ENCODE results near the gene FAM174C. TPM values are rescaled to one million over a fixed set of nuclear protein-coding genes. Genes with fewer than 3 reads are reported as not detected.

Gene FAM174C
- total RNA-seq, 2 experiments from 2014 or later: 74.8 to 76.1 TPM

GRCh38 chr19:1232652-1233072 is 42.7 kb upstream of the FAM174C start:
- Mint-ChIP-seq H3K4me1 (ENCODE audit: low read depth) (no peaks in the 10 kb centered on the region), H3K27me3 (no peaks in the 10 kb centered on the region), H3K9me3 (no peaks in the 10 kb centered on the region), H3K36me3 (peaks cover 4% of the 10 kb centered on the region), H3K4me3 (no peak overlapping the region), H3K27ac (no peak overlapping the region)
- ChIA-PET POLR2A (no interaction called here), CTCF (no interaction called here)
- no peak for DNase-seq
- intact Hi-C loops (cut with micrococcal nuclease): no loop called here

- POLR2A ChIA-PET: no interaction called here
- H3K9me3 Mint-ChIP-seq: no peaks in the 10 kb centered on the region
- no peak overlapping the region for H3K27ac Mint-ChIP-seq
- H3K4me3 Mint-ChIP-seq: no peak overlapping the region
- no peak for DNase-seq
- intact Hi-C loops (cut with micrococcal nuclease): no loop called here
- CTCF ChIA-PET: no interaction called here
- H3K36me3 Mint-ChIP-seq: peaks cover 1% of the 10 kb centered on the region
- H3K4me1 Mint-ChIP-seq (ENCODE audit: low read depth): no peaks in the 10 kb centered on the region
- no peaks in the 10 kb centered on the region for H3K27me3 Mint-ChIP-seq
Observed at GRCh38 chr19:1233115-1233667, 42.1 kb upstream of the FAM174C start.

- POLR2A ChIA-PET: no interaction called here
- DNase-seq: no peak
- intact Hi-C loops (cut with micrococcal nuclease): no loop called here
- Mint-ChIP-seq H3K27ac (no peak overlapping the region), H3K4me3 (no peak overlapping the region), H3K36me3 (no peaks in the 10 kb centered on the region), H3K27me3 (peaks cover 7% of the 10 kb centered on the region), H3K9me3 (no peaks in the 10 kb centered on the region), H3K4me1 (ENCODE audit: low read depth) (peaks cover 8% of the 10 kb centered on the region)
- CTCF ChIA-PET: no interaction called here
Observed at GRCh38 chr19:1234051-1234954, 41.0 kb upstream of the FAM174C start.

- H3K27ac Mint-ChIP-seq: no peak overlapping the region
- ChIA-PET CTCF (no interaction called here), POLR2A (no interaction called here)
- DNase-seq: no peak
- H3K9me3 Mint-ChIP-seq: no peaks in the 10 kb centered on the region
- intact Hi-C loops (cut with micrococcal nuclease): no loop called here
- peaks cover 10% of the 10 kb centered on the region for H3K4me1 Mint-ChIP-seq (ENCODE audit: low read depth)
- H3K27me3 Mint-ChIP-seq: peaks cover 9% of the 10 kb centered on the region
- no peaks in the 10 kb centered on the region for H3K36me3 Mint-ChIP-seq
- H3K4me3 Mint-ChIP-seq: no peak overlapping the region
Observed at GRCh38 chr19:1234955-1235380, 40.4 kb upstream of the FAM174C start.

- H3K36me3 Mint-ChIP-seq: no peaks in the 10 kb centered on the region
- peaks cover 12% of the 10 kb centered on the region for H3K4me1 Mint-ChIP-seq (ENCODE audit: low read depth)
- no peak overlapping the region for H3K27ac Mint-ChIP-seq
- no peak overlapping the region for H3K4me3 Mint-ChIP-seq
- ChIA-PET CTCF (no interaction called here), POLR2A (no interaction called here)
- intact Hi-C loops (cut with micrococcal nuclease): no loop called here
- H3K9me3 Mint-ChIP-seq: no peaks in the 10 kb centered on the region
- H3K27me3 Mint-ChIP-seq: peaks cover 9% of the 10 kb centered on the region
- DNase-seq: no peak
Observed at GRCh38 chr19:1235625-1236538, 39.4 kb upstream of the FAM174C start.

GRCh38 chr19:1236576-1236975 is 38.8 kb upstream of the FAM174C start:
- Mint-ChIP-seq H3K4me1 (ENCODE audit: low read depth) (peaks cover 19% of the 10 kb centered on the region), H3K4me3 (no peak overlapping the region), H3K27ac (no peak overlapping the region), H3K9me3 (no peaks in the 10 kb centered on the region), H3K36me3 (no peaks in the 10 kb centered on the region), H3K27me3 (peaks cover 9% of the 10 kb centered on the region)
- intact Hi-C loops (cut with micrococcal nuclease): no loop called here
- DNase-seq: no peak
- ChIA-PET CTCF (no interaction called here), POLR2A (no interaction called here)

GRCh38 chr19:1237027-1237659 is 38.2 kb upstream of the FAM174C start:
- Mint-ChIP-seq H3K27me3 (peaks cover 9% of the 10 kb centered on the region), H3K27ac (no peak overlapping the region), H3K36me3 (no peaks in the 10 kb centered on the region), H3K4me1 (ENCODE audit: low read depth) (peaks cover 19% of the 10 kb centered on the region), H3K4me3 (peak overlapping the region; percentile 55), H3K9me3 (no peaks in the 10 kb centered on the region)
- ChIA-PET CTCF (no interaction called here), POLR2A (no interaction called here)
- DNase-seq: no peak
- intact Hi-C loops (cut with micrococcal nuclease): no loop called here

- no peaks in the 10 kb centered on the region for H3K36me3 Mint-ChIP-seq
- DNase-seq: peak; percentile 38
- ChIA-PET CTCF (no interaction called here), POLR2A (interaction anchor here (0.7 to 1.4 kb wide), 2 partner anchors 31 to 124 kb away, joined by 3 to 5 read pairs; partner anchors contain the start of gene CIRBP)
- H3K9me3 Mint-ChIP-seq: no peaks in the 10 kb centered on the region
- H3K27ac Mint-ChIP-seq: peak within 1 kb of the TSS; percentile 33
- intact Hi-C loops (cut with micrococcal nuclease): no loop called here
- H3K4me3 Mint-ChIP-seq: peak within 1 kb of the TSS; percentile 64
- H3K27me3 Mint-ChIP-seq: peaks cover 9% of the 10 kb centered on the region
- H3K4me1 Mint-ChIP-seq (ENCODE audit: low read depth): peaks cover 23% of the 10 kb centered on the region
Observed at GRCh38 chr19:1237754-1238368, 37.5 kb upstream of the FAM174C start, which contains the start of gene CBARP. Gene CBARP, minus strand, starts transcription at chr19:1238005. Its CDS starts 1,905 bp downstream, at chr19:1236100.

- ChIA-PET CTCF (interaction anchor here (1.1 to 1.2 kb wide), 2 partner anchors 15 to 221 kb away, joined by 3 to 4 read pairs; no protein-coding TSS in a partner anchor), POLR2A (interaction anchor here (0.5 to 1.4 kb wide), 3 partner anchors 30 to 424 kb away, joined by 3 to 5 read pairs (median 3); partner anchors contain the start of gene CIRBP)
- H3K27ac Mint-ChIP-seq: peak overlapping the region; percentile 33
Observed at GRCh38 chr19:1238369-1239303, 36.7 kb upstream of the FAM174C start.

GRCh38 chr19:1239420-1239795 is 35.9 kb upstream of the FAM174C start:
- Mint-ChIP-seq H3K9me3 (no peaks in the 10 kb centered on the region), H3K4me1 (ENCODE audit: low read depth) (peaks cover 31% of the 10 kb centered on the region), H3K27me3 (peaks cover 9% of the 10 kb centered on the region), H3K4me3 (peak overlapping the region; percentile 64), H3K36me3 (no peaks in the 10 kb centered on the region), H3K27ac (no peak overlapping the region)
- no peak for DNase-seq
- CTCF ChIA-PET: interaction anchor here (1.1 to 8.1 kb wide), 3 partner anchors 16 to 222 kb away, joined by 3 to 649 read pairs (median 4); partner anchors contain the start of gene CIRBP
- intact Hi-C loops (cut with micrococcal nuclease): no loop called here
- POLR2A ChIA-PET: interaction anchor here (1.4 kb wide), 1 partner anchor 30 kb away, joined by 5 read pairs; the partner anchor contains the start of gene CIRBP

More at GRCh38 chr19:1238369-1239303, 36.7 kb upstream of the FAM174C start:
- Mint-ChIP-seq H3K4me1 (ENCODE audit: low read depth) (peaks cover 29% of the 10 kb centered on the region), H3K9me3 (no peaks in the 10 kb centered on the region), H3K36me3 (no peaks in the 10 kb centered on the region), H3K4me3 (peak overlapping the region; percentile 64), H3K27me3 (peaks cover 9% of the 10 kb centered on the region)
- intact Hi-C loops (cut with micrococcal nuclease): no loop called here
- no peak for DNase-seq
